ENCODE measurements around the gene PACS2. TPM values are rescaled to one million over a fixed set of nuclear protein-coding genes. Genes with fewer than 3 reads are reported as not detected.

PACS2 gene
- total RNA-seq, 1 experiment from 2014 or later: 55.2 TPM

DNA sequence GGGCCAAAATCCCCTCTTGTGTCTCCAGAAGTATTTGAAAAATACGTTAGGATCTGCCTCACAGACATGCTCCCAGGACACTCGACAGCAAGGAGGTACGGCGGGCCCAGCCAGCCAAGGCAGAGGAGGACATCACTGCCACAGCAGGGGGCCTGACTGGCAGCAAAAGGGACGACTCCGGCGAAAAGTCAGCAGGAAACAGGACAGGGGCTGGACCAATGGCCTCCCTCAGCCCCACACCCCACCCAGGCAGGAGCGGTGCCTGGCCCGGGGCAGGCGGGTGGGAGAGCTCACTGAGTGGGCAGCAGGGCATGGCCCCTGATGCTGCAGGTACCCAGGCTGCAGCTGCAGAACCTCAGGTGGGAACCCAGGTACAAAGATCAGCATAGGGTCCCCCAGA is 31.5 kb upstream of the PACS2 start:
- Histone ChIP-seq H3K4me3 (ENCODE audit: low read depth in 2 of 2, low read length in 2 of 2) (no peak overlapping the region), H3K36me3 (ENCODE audit: control insufficient read depth, insufficient read depth, low read length) (no peaks in the 10 kb centered on the region), H3K9me3 (ENCODE audit: control insufficient read depth, insufficient read depth, low read depth, low read length) (no peaks in the 10 kb centered on the region), H3K27me3 (ENCODE audit: control insufficient read depth, insufficient read depth, low read length) (no peaks in the 10 kb centered on the region), H3K4me1 (ENCODE audit: control insufficient read depth, insufficient read depth, low read length) (no peaks in the 10 kb centered on the region), H3K27ac (ENCODE audit: low read length) (no peak overlapping the region)
- in situ Hi-C loops (cut with HindIII; ENCODE audit: low pct_unique_long_range_greater_than_20kb, low sequenced_read_pairs) (no loop called here), intact Hi-C loops (cut with micrococcal nuclease; ENCODE audit: unreplicated experiment) (loop anchor here (5.0 to 10.0 kb wide), 2 partner anchors 81 to 188 kb away; no protein-coding TSS in a partner anchor)
- POLR2A ChIA-PET: no interaction called here
- no peak for ATAC-seq
- no peak for TF ChIP-seq POLR2AphosphoS5 (IDR thresholded peaks at IDR 0.05; ENCODE audit: low read depth, low read length)
- TF ChIP-seq, protein P1, sequence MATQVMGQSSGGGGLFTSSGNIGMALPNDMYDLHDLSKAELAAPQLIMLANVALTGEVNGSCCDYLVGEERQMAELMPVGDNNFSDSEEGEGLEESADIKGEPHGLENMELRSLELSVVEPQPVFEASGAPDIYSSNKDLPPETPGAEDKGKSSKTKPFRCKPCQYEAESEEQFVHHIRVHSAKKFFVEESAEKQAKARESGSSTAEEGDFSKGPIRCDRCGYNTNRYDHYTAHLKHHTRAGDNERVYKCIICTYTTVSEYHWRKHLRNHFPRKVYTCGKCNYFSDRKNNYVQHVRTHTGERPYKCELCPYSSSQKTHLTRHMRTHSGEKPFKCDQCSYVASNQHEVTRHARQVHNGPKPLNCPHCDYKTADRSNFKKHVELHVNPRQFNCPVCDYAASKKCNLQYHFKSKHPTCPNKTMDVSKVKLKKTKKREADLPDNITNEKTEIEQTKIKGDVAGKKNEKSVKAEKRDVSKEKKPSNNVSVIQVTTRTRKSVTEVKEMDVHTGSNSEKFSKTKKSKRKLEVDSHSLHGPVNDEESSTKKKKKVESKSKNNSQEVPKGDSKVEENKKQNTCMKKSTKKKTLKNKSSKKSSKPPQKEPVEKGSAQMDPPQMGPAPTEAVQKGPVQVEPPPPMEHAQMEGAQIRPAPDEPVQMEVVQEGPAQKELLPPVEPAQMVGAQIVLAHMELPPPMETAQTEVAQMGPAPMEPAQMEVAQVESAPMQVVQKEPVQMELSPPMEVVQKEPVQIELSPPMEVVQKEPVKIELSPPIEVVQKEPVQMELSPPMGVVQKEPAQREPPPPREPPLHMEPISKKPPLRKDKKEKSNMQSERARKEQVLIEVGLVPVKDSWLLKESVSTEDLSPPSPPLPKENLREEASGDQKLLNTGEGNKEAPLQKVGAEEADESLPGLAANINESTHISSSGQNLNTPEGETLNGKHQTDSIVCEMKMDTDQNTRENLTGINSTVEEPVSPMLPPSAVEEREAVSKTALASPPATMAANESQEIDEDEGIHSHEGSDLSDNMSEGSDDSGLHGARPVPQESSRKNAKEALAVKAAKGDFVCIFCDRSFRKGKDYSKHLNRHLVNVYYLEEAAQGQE (IDR thresholded peaks at IDR 0.05; ENCODE audit: insufficient read depth in 1 of 2, low read depth in 2 of 2, low read length in 1 of 2): no peak
- no peak for TF ChIP-seq TCF7L2 (IDR thresholded peaks at IDR 0.05; ENCODE audit: low read depth, low read length)
- no peak for TF ChIP-seq SIN3A (IDR thresholded peaks at IDR 0.05; ENCODE audit: borderline replicate concordance, insufficient read depth, low read depth, low read length)
- TF ChIP-seq, protein P2, sequence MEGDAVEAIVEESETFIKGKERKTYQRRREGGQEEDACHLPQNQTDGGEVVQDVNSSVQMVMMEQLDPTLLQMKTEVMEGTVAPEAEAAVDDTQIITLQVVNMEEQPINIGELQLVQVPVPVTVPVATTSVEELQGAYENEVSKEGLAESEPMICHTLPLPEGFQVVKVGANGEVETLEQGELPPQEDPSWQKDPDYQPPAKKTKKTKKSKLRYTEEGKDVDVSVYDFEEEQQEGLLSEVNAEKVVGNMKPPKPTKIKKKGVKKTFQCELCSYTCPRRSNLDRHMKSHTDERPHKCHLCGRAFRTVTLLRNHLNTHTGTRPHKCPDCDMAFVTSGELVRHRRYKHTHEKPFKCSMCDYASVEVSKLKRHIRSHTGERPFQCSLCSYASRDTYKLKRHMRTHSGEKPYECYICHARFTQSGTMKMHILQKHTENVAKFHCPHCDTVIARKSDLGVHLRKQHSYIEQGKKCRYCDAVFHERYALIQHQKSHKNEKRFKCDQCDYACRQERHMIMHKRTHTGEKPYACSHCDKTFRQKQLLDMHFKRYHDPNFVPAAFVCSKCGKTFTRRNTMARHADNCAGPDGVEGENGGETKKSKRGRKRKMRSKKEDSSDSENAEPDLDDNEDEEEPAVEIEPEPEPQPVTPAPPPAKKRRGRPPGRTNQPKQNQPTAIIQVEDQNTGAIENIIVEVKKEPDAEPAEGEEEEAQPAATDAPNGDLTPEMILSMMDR (IDR thresholded peaks at IDR 0.05): no peak
- CTCF ChIA-PET: no interaction called here
- BruUV-seq (replicated peaks): no TSS peak
- DNase-seq (ENCODE audit: low read depth, low spot score): no peak

DNA sequence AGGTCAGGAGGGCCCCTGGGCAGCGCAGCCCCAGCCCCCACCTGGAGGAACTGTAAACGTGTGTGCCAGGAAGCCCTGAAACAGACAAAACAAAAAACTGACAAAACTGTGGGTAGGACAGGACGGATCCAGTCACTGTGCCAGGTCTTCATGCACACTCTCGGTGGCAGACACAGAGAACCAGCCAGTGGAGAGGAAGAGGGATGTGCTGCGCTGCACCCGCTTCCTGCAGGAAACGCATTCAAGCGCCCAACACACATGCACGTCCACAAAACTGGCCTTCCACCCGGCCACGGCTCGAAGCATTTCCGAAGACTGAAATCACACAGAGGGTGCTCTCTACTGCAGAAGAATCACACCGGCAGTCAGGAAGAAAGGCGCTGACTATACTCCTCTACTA is 30.6 kb upstream of the PACS2 start:
- no peak for TF ChIP-seq TCF7L2 (IDR thresholded peaks at IDR 0.05; ENCODE audit: low read depth, low read length)
- TF ChIP-seq, protein P1 (IDR thresholded peaks at IDR 0.05; ENCODE audit: insufficient read depth in 1 of 2, low read depth in 2 of 2, low read length in 1 of 2): no peak
- TF ChIP-seq, protein P2 (IDR thresholded peaks at IDR 0.05): no peak
- no peak for TF ChIP-seq POLR2AphosphoS5 (IDR thresholded peaks at IDR 0.05; ENCODE audit: low read depth, low read length)
- TF ChIP-seq SIN3A (IDR thresholded peaks at IDR 0.05; ENCODE audit: borderline replicate concordance, insufficient read depth, low read depth, low read length): no peak
- DNase-seq (ENCODE audit: low read depth, low spot score): no peak
- H3K4me3 ChIP-seq (ENCODE audit: low read depth in 2 of 2, low read length in 2 of 2): no peak overlapping the region
- H3K36me3 ChIP-seq (ENCODE audit: control insufficient read depth, insufficient read depth, low read length): no peaks in the 10 kb centered on the region
- H3K27ac ChIP-seq (ENCODE audit: low read length): no peak overlapping the region
- in situ Hi-C loops (cut with HindIII; ENCODE audit: low pct_unique_long_range_greater_than_20kb, low sequenced_read_pairs): no loop called here
- H3K27me3 ChIP-seq (ENCODE audit: control insufficient read depth, insufficient read depth, low read length): no peaks in the 10 kb centered on the region
- ChIA-PET POLR2A (no interaction called here), CTCF (no interaction called here)
- no TSS peak for BruUV-seq (replicated peaks)
- intact Hi-C loops (cut with micrococcal nuclease; ENCODE audit: unreplicated experiment): loop anchor here (5.0 to 10.0 kb wide), 2 partner anchors 82 to 189 kb away; no protein-coding TSS in a partner anchor
- no peaks in the 10 kb centered on the region for H3K9me3 ChIP-seq (ENCODE audit: control insufficient read depth, insufficient read depth, low read depth, low read length)
- H3K4me1 ChIP-seq (ENCODE audit: control insufficient read depth, insufficient read depth, low read length): no peaks in the 10 kb centered on the region
- no peak for ATAC-seq
